Omental fat pad (tissue), 4 donors: ENCODE data around the gene CSGALNACT2. TPM values are rescaled to one million over a fixed set of nuclear protein-coding genes. Genes with fewer than 3 reads are reported as not detected.

Experiments
- ATAC-seq: fragments of 150-250 bp; one replicate; pipeline ENCODE4 v1.9.1; 2016; ENCODE audit warnings: mild to moderate bottlenecking, moderate library complexity; ENCODE audit not compliant: low FRiP score
- DNase-seq: peaks from one replicate; pipeline ENCODE4 v3.0.0-alpha.2; 2019; ENCODE audit warnings: low spot score
- CTCF ChIP-seq, 3 donors: fragments of 450-650 bp; IDR thresholded peaks; one replicate each; pipeline ENCODE4 v1.5.1; 2016 to 2017; ENCODE audit warnings: antibody characterized with exemption in 3 of 3, mild to moderate bottlenecking in 3 of 3, moderate library complexity in 2 of 3
- total RNA-seq, 4 donors: library from RNA; depleted of rRNA; stranded (reverse); fragments of >200 nt; gene quantifications; one replicate each; pipeline ENCODE4 v1.1.0, GENCODE V29; 2016

Gene CSGALNACT2
- total RNA-seq, 4 donors from 2014 or later, result 22.0 to 45.8 (median 37.9) TPM

- ATAC-seq (no peak), DNase-seq (peak; percentile 9)
- no peak for TF ChIP-seq CTCF (IDR thresholded peaks at IDR 0.05)
These were observed 88.2 kb downstream of the CSGALNACT2 start for GRCh38 chr10:43226441-43226840.

- DNase-seq (peak; percentile 17), ATAC-seq (no peak)
- no peak for TF ChIP-seq CTCF (IDR thresholded peaks at IDR 0.05)
These were observed 88.9 kb downstream of the CSGALNACT2 start for GRCh38 chr10:43226851-43227845.

- DNase-seq, result peak; percentile 9
- TF ChIP-seq CTCF (IDR thresholded peaks at IDR 0.05), result no peak
- ATAC-seq, result no peak
These were observed 89.9 kb downstream of the CSGALNACT2 start for GRCh38 chr10:43227911-43228782.

- ATAC-seq (no peak), DNase-seq (peak; percentile 16)
- no peak for TF ChIP-seq CTCF (IDR thresholded peaks at IDR 0.05)
These were observed 90.5 kb downstream of the CSGALNACT2 start for GRCh38 chr10:43228783-43229207.

- ATAC-seq (peak; percentile 23), DNase-seq (peak; percentile 16)
- no peak for TF ChIP-seq CTCF (IDR thresholded peaks at IDR 0.05)
These were observed 91.2 kb downstream of the CSGALNACT2 start for GRCh38 chr10:43229208-43230061.
